Astrocyte (in vitro differentiated cells and primary cell): ENCODE measurements around the gene MS4A2. TPM values are rescaled to one million over a fixed set of nuclear protein-coding genes. Genes with fewer than 3 reads are reported as not detected.

Experiments
- DNase-seq: peaks from one replicate; pipeline ENCODE4 v3.0.0-alpha.2; 2010; ENCODE audit warnings: low read depth
- FAIRE-seq: peaks from 2 replicates; lab custom pipeline; 2011; peaks lifted over from hg19 to GRCh38; lab: Jason Lieb, UNC
- H2AFZ ChIP-seq: 2 replicates; pipeline ENCODE4 v1.6.0; 2012; ENCODE audit warnings: low read depth, low read length, inconsistent platforms
- H3K27ac ChIP-seq: 2 replicates; pipeline ENCODE4 v1.5.1; 2011; ENCODE audit warnings: low read depth, low read length, inconsistent platforms
- H3K27me3 ChIP-seq: 2 replicates; pipeline ENCODE4 v1.6.0; 2011; ENCODE audit warnings: low read length, inconsistent platforms; ENCODE audit not compliant: insufficient read depth
- H3K36me3 ChIP-seq: 2 replicates; pipeline ENCODE4 v1.5.1; 2011; ENCODE audit warnings: low read length, inconsistent platforms; ENCODE audit not compliant: insufficient read depth
- H3K4me1 ChIP-seq: 2 replicates; pipeline ENCODE4 v1.5.1; 2011; ENCODE audit warnings: low read length, inconsistent platforms; ENCODE audit not compliant: insufficient read depth
- H3K4me2 ChIP-seq: 2 replicates; pipeline ENCODE4 v1.6.0; 2012; ENCODE audit warnings: low read length, inconsistent platforms
- H3K4me3 ChIP-seq: 2 replicates; pipeline ENCODE4 v1.5.1; 2011; ENCODE audit warnings: low read depth, mild to moderate bottlenecking, low read length, inconsistent platforms; ENCODE audit not compliant: insufficient read depth
- H3K79me2 ChIP-seq: 2 replicates; pipeline ENCODE4 v1.6.0; 2012; ENCODE audit warnings: mild to moderate bottlenecking, low read length, inconsistent platforms; ENCODE audit not compliant: insufficient read depth
- H3K9ac ChIP-seq: 2 replicates; pipeline ENCODE4 v1.6.0; 2012; ENCODE audit warnings: mild to moderate bottlenecking, low read length, inconsistent platforms
- H3K9me3 ChIP-seq: 2 replicates; pipeline ENCODE4 v1.5.1; 2012; ENCODE audit warnings: low read depth, mild to moderate bottlenecking, low read length, inconsistent platforms; ENCODE audit not compliant: insufficient read depth
- H4K20me1 ChIP-seq: 2 replicates; pipeline ENCODE4 v1.6.0; 2012; ENCODE audit warnings: low read length, inconsistent platforms; ENCODE audit not compliant: insufficient read depth
- H3K27ac Mint-ChIP-seq: one replicate; pipeline ENCODE4 v1.8.0; 2021; ENCODE audit warnings: mild to moderate bottlenecking, mixed read lengths; ENCODE audit not compliant: unreplicated experiment
- H3K27me3 Mint-ChIP-seq: one replicate; pipeline ENCODE4 v1.8.0; 2021; ENCODE audit warnings: low read depth, mixed read lengths; ENCODE audit not compliant: unreplicated experiment
- H3K36me3 Mint-ChIP-seq: one replicate; pipeline ENCODE4 v1.8.0; 2021; ENCODE audit warnings: low read depth, mixed read lengths; ENCODE audit not compliant: unreplicated experiment
- H3K4me1 Mint-ChIP-seq: one replicate; pipeline ENCODE4 v1.8.0; 2021; ENCODE audit warnings: low read depth, mixed read lengths; ENCODE audit not compliant: unreplicated experiment
- H3K4me3 Mint-ChIP-seq: one replicate; pipeline ENCODE4 v1.8.0; 2021; ENCODE audit warnings: mild to moderate bottlenecking, moderate library complexity, mixed read lengths; ENCODE audit not compliant: unreplicated experiment
- H3K9me3 Mint-ChIP-seq: one replicate; pipeline ENCODE4 v1.8.0; 2021; ENCODE audit warnings: mild to moderate bottlenecking, mixed read lengths; ENCODE audit not compliant: unreplicated experiment
- CTCF ChIP-seq: IDR thresholded peaks from 2 replicates; pipeline ENCODE4 v1.5.1; 2011; ENCODE audit warnings: low read depth, mild to moderate bottlenecking, inconsistent platforms, low read length, moderate library complexity; ENCODE audit not compliant: insufficient read depth
- EZH2 ChIP-seq: IDR thresholded peaks from 2 replicates; pipeline ENCODE4 v1.6.1; 2012; ENCODE audit warnings: mild to moderate bottlenecking, low read length, inconsistent platforms; ENCODE audit not compliant: insufficient read depth
- total RNA-seq: library from RNA; stranded (reverse); gene quantifications from 2 replicates; pipeline ENCODE4 v1.2.1, GENCODE V29; 2021

MS4A2 gene
- total RNA-seq, 1 donor from 2014 or later = not detected

DNA sequence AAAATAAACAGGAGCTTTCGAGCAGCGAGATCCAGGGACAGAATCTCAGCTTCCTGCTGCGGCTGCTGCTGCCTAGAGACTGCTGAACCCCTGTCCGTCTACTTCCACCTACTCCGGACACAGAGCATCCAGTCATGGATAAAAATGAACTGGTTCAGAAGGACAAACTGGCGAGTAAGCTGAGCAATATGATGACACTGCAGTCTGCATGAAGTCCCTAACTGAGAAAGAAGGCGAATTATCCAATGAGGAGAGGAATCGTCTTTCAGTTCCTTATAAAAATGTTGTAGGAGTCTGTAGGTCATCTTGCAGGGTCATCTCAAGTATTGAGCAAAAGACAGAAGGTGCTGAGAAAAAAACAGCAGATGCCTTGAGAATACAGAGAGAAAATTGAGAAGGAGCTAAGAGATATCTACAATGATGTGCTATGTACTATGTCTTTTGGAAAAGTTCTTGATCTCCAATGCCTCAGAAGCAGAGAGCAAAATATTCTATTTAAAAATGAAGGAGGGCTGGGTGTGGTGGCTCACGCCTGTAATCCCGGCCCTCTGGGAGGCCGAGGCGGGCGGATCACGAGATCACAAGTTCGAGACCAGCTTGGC is 11.1 kb upstream of the MS4A2 start:
- no peaks in the 10 kb centered on the region for H3K79me2 ChIP-seq
- no peaks in the 10 kb centered on the region for H3K9me3 ChIP-seq
- Mint-ChIP-seq H3K4me3 (no peak overlapping the region), H3K27me3 (no peaks in the 10 kb centered on the region), H3K27ac (no peak overlapping the region), H3K36me3 (no peaks in the 10 kb centered on the region), H3K9me3 (peaks cover 2% of the 10 kb centered on the region), H3K4me1 (no peaks in the 10 kb centered on the region)
- FAIRE-seq = no peak
- no peak overlapping the region for H3K9ac ChIP-seq
- no peaks in the 10 kb centered on the region for H3K36me3 ChIP-seq
- H3K4me2 ChIP-seq = no peak overlapping the region
- no peak overlapping the region for H3K27ac ChIP-seq
- H2AFZ ChIP-seq = no peak overlapping the region
- H3K27me3 ChIP-seq = no peaks in the 10 kb centered on the region
- H3K4me3 ChIP-seq = no peak overlapping the region
- no peaks in the 10 kb centered on the region for H3K4me1 ChIP-seq
- no peaks in the 10 kb centered on the region for H4K20me1 ChIP-seq
- TF ChIP-seq CTCF (no peak), EZH2 (no peak)
- DNase-seq = no peak

DNA sequence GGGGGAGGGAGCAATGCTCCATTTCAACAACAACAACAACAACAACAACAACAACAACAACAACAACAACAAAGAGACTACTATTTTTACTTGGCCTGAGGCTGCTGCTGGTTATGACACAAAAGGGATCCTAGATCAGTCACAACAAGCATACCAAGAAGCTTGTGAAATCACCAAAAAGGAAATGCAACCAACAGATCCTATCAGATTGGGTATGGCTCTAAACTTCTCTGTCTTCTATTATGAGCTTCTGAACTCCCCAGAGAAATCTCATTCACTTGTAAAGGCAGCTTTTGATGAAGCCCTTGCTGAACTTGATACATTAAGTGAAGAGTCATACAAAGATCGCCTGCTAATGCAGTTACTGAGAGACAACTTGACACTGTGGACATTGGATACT is 10.5 kb upstream of the MS4A2 start:
- Mint-ChIP-seq H3K36me3 (no peaks in the 10 kb centered on the region), H3K4me1 (no peaks in the 10 kb centered on the region), H3K9me3 (peaks cover 2% of the 10 kb centered on the region), H3K4me3 (no peak overlapping the region), H3K27ac (no peak overlapping the region), H3K27me3 (no peaks in the 10 kb centered on the region)
- no peak overlapping the region for H3K27ac ChIP-seq
- no peak overlapping the region for H3K4me2 ChIP-seq
- FAIRE-seq (no peak), DNase-seq (no peak)
- H3K27me3 ChIP-seq = no peaks in the 10 kb centered on the region
- no peak overlapping the region for H3K9ac ChIP-seq
- TF ChIP-seq CTCF = no peak
- TF ChIP-seq EZH2 = no peak
- no peaks in the 10 kb centered on the region for H3K79me2 ChIP-seq
- H3K9me3 ChIP-seq = no peaks in the 10 kb centered on the region
- H3K36me3 ChIP-seq = no peaks in the 10 kb centered on the region
- H4K20me1 ChIP-seq = no peaks in the 10 kb centered on the region
- no peaks in the 10 kb centered on the region for H3K4me1 ChIP-seq
- H3K4me3 ChIP-seq = no peak overlapping the region
- H2AFZ ChIP-seq = no peak overlapping the region

DNA sequence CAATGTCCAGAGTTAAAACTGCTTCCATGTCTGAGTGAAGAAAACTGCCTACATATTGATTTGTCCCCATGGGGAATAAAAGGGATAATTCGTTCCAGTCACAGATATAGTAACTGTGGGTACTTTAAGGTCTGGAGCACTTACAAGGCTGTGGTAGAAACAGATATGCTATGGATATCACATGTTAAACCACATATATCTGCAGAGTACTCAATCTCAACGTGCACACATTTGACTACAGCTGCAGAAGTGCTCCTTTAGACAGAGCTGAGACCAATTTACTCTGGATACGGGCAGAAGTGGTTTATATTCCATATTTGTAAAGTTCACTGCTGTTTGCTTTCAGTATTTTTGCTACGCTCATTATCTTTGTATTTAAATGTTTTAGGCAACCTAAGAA is 9.7 kb upstream of the MS4A2 start:
- no peaks in the 10 kb centered on the region for H3K27me3 Mint-ChIP-seq
- H3K27ac Mint-ChIP-seq = no peak overlapping the region
- Histone ChIP-seq H3K36me3 (no peaks in the 10 kb centered on the region), H3K4me1 (no peaks in the 10 kb centered on the region), H3K4me2 (no peak overlapping the region), H2AFZ (no peak overlapping the region), H3K27ac (no peak overlapping the region), H3K9ac (no peak overlapping the region), H4K20me1 (no peaks in the 10 kb centered on the region), H3K79me2 (no peaks in the 10 kb centered on the region), H3K4me3 (no peak overlapping the region), H3K9me3 (no peaks in the 10 kb centered on the region), H3K27me3 (no peaks in the 10 kb centered on the region)
- H3K4me3 Mint-ChIP-seq = no peak overlapping the region
- no peak for DNase-seq
- H3K36me3 Mint-ChIP-seq = no peaks in the 10 kb centered on the region
- peaks cover 2% of the 10 kb centered on the region for H3K9me3 Mint-ChIP-seq
- H3K4me1 Mint-ChIP-seq = no peaks in the 10 kb centered on the region
- no peak for FAIRE-seq
- no peak for TF ChIP-seq CTCF
- TF ChIP-seq EZH2 = no peak
